GM19372 (cell line): ENCODE results near the gene MSANTD3.
"Not testable (repeated sequence)": the region's sequence is repeated elsewhere in the genome, so short reads cannot be mapped to it uniquely, and the experiment has no call there.

Experiments used
- ATAC-seq: cut with Tn5 transposase; IDR thresholded peaks from one replicate; pipeline ENCODE4 v1.9.1; 2021; ENCODE audit warnings: mild to moderate bottlenecking, low read depth, moderate library complexity; ENCODE audit not compliant: unreplicated experiment

The MSANTD3 gene

GRCh38 chr9:100427366-100428263, 672 bp downstream of the MSANTD3 start:
- peak; percentile 60 for ATAC-seq

- ATAC-seq, result no peak
These were observed 2.1 kb downstream of the MSANTD3 start for GRCh38 chr9:100428871-100429654.

GRCh38 chr9:100430286-100430940, 3.5 kb downstream of the MSANTD3 start:
- ATAC-seq, result no peak

GRCh38 chr9:100431886-100432285, 4.9 kb downstream of the MSANTD3 start:
- no peak for ATAC-seq

GRCh38 chr9:100432736-100433135, 5.8 kb downstream of the MSANTD3 start:
- no peak for ATAC-seq

GRCh38 chr9:100436571-100436970, 9.6 kb downstream of the MSANTD3 start:
- no peak for ATAC-seq

- ATAC-seq, result peak; percentile 80
These were observed 11.2 kb downstream of the MSANTD3 start for GRCh38 chr9:100437860-100438805.

- ATAC-seq, result no peak
These were observed 13.1 kb downstream of the MSANTD3 start for GRCh38 chr9:100440071-100440470.

GRCh38 chr9:100440487-100440886, 13.5 kb downstream of the MSANTD3 start:
- not testable (repeated sequence) for ATAC-seq

- ATAC-seq, result no peak
These were observed 15.0 kb downstream of the MSANTD3 start for GRCh38 chr9:100441911-100442361.

- no peak for ATAC-seq
These were observed 17.1 kb downstream of the MSANTD3 start for GRCh38 chr9:100443781-100444768.

- no peak for ATAC-seq
These were observed 18.4 kb downstream of the MSANTD3 start for GRCh38 chr9:100445161-100445902.

- no peak for ATAC-seq
These were observed 19.1 kb downstream of the MSANTD3 start for GRCh38 chr9:100445903-100446549.

- ATAC-seq, result no peak
These were observed 20.1 kb downstream of the MSANTD3 start for GRCh38 chr9:100447041-100447440.

GRCh38 chr9:100448266-100448665, 21.3 kb downstream of the MSANTD3 start:
- no peak for ATAC-seq

GRCh38 chr9:100449420-100449819, 22.5 kb downstream of the MSANTD3 start:
- ATAC-seq, result peak; percentile 70

GRCh38 chr9:100452894-100453293, 26.0 kb downstream of the MSANTD3 start:
- no peak for ATAC-seq
